ENCODE data around the gene ISCA2.

The ISCA2 gene

DNA sequence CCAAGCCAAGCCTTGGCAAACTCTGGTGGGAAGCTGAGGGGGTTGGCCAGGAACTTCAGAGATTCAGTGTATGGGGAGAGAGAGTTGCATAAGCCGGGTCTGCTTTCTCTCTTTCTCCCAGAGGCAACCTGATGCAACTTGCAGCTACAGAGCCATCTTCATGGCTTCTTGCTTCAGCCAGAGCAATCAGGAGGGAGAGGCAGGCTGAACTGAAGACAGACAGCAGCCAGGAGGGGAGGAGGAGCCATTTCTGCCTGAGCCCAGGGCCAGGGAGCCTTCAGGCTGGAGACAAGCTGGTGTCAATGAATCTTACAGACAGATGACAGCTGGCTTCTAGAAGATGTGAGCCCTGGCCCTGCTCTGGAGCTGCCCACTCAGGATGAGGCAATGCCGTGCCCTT lies 19.2 kb upstream of the ISCA2 start:
- H3K27ac ChIP-seq, result no peak overlapping the region

DNA sequence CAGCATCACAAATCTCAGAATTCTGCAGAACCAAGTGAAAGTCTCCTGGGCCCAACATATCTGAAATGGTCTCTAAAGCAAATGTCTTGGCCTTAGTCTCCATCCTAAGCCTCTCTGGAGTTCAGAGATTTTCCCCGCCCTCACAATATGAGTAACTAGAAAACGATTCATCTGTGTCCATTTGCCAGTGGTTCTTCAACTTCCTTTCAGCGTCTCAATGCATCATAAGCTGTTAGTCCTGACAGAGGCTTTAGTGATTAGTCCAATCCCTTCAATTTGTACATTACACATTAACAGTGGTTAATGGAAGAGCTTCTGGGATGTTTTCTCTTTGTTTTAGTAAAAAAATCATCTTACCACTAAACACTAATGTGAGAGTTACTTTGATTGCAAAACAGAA lies 17.9 kb upstream of the ISCA2 start:
- no peak for TF ChIP-seq ZFX (IDR thresholded peaks at IDR 0.05)
- TF ChIP-seq, protein P1, sequence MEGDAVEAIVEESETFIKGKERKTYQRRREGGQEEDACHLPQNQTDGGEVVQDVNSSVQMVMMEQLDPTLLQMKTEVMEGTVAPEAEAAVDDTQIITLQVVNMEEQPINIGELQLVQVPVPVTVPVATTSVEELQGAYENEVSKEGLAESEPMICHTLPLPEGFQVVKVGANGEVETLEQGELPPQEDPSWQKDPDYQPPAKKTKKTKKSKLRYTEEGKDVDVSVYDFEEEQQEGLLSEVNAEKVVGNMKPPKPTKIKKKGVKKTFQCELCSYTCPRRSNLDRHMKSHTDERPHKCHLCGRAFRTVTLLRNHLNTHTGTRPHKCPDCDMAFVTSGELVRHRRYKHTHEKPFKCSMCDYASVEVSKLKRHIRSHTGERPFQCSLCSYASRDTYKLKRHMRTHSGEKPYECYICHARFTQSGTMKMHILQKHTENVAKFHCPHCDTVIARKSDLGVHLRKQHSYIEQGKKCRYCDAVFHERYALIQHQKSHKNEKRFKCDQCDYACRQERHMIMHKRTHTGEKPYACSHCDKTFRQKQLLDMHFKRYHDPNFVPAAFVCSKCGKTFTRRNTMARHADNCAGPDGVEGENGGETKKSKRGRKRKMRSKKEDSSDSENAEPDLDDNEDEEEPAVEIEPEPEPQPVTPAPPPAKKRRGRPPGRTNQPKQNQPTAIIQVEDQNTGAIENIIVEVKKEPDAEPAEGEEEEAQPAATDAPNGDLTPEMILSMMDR (conservative IDR thresholded peaks at IDR 0.05), result no peak
- no peak overlapping the region for H3K27ac ChIP-seq

More for the DNA sequence above, 19.2 kb upstream of the ISCA2 start:
- TF ChIP-seq, protein P1 (conservative IDR thresholded peaks at IDR 0.05), result no peak
- TF ChIP-seq ZFX (IDR thresholded peaks at IDR 0.05), result no peak

DNA sequence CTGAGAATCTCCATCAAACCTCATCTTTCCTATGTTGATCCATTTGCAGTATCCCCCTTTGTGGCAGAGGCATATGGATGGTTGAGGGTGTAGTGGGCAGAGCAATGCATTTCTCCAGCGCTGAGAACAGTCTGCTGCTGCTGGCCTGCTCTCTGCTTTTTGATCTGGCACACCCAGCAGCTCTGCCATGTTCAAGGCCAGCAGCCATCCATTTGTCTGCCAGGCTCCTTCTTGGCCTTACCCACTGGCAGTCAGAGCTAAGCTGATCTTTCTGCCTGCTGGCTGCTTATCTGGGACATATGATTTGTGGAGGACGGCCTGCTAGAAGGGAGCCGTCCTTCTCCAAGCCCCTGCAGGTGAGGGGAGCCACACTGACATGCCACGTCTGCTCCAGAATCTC lies 17.5 kb upstream of the ISCA2 start:
- no peak overlapping the region for H3K27ac ChIP-seq
- TF ChIP-seq, protein P1 (conservative IDR thresholded peaks at IDR 0.05), result no peak
- TF ChIP-seq ZFX (IDR thresholded peaks at IDR 0.05), result no peak

DNA sequence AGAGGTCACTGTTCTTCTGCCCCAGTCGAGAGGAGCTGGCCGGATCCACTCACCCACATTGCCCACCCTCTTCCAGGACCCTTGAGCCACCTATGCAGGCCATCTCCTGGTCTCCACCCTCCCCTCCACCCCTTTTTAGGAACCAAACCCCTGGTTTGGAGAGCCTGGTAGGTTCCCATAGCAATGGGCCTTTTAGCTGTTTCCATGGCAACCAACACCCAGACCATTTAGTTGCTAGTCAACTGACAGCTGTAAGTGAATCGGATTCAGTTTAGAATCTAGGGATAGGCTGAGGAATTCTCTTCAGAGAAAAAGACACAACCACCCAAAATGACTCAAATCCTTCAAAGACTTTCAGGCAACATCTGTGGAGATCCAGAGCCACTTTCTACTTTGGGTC lies 17.0 kb upstream of the ISCA2 start:
- no peak for TF ChIP-seq ZFX (IDR thresholded peaks at IDR 0.05)
- TF ChIP-seq, protein P1 (conservative IDR thresholded peaks at IDR 0.05), result no peak
- H3K27ac ChIP-seq, result no peak overlapping the region

DNA sequence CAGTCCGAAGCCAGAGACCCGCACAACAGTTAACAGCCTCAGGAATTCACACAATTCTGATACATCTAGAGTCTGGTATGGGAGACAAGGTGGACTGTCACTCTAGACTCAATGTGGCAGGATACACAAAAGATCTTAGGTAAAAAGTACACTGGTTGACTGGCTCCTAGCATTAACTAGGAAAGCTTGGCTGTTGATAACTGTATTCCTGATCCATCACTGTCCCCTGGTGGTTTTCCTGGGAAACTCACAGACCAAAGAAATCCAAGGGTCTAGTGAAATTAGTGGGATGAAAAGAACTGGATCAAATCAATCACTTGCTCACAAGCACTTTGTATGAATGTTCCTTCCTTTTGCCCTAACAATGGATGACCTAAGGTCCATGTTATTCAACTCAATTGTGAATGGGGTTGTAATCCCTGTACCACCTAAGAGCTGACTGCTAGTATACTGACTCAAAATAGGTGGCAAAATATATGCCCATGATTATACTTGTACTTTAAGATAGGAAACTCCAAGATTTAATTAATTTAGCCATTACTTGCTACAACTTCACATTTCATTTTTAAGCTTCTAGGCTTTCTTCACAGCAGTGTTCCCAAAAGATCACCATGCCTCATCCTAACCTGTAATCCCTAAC lies 14.4 kb upstream of the ISCA2 start:
- H3K27ac ChIP-seq, result no peak overlapping the region
- no peak for TF ChIP-seq ZFX (IDR thresholded peaks at IDR 0.05)
- TF ChIP-seq, protein P1 (conservative IDR thresholded peaks at IDR 0.05), result peak; percentile 84

DNA sequence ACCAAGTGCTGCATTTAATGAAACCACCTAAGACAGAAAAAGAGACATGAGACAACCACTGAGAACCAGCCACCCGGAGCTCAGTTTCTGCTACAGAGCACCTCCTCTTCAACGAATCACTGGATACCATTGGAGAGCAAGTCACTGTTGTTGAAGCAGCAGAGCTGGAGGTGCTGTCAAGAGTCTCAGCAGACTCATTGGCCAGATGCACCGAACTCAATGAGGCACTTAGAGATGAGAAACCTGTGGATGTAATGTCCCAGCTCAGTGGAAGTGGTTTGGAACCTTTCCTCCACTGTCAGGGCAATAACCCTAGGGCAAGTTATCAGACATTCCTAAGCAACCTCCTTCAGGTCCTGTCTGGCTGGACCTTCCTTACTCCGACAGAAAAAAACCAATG lies 13.5 kb upstream of the ISCA2 start:
- no peak overlapping the region for H3K27ac ChIP-seq
- no peak for TF ChIP-seq ZFX (IDR thresholded peaks at IDR 0.05)

DNA sequence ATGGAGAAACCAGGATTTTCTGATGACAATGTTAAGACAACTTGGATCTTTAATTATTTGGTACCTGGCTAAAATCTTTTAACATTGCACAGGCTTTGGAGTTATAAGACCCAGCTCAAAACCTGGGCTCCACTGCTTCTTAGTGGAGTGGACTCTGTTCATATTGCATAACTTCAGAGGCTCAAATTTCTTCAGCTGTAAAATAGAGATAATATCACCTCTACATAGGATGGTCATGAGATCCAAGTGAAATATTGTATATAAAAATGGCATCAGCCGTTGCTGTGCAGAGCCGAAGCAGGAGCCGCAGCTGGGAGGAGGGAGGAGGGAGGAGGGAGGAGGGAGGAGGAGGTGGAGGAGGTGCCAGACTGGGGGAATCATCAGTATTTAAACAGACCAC lies 11.0 kb upstream of the ISCA2 start:
- TF ChIP-seq ZFX (IDR thresholded peaks at IDR 0.05), result no peak
- TF ChIP-seq, protein P1 (conservative IDR thresholded peaks at IDR 0.05), result no peak
- H3K27ac ChIP-seq, result no peak overlapping the region

DNA sequence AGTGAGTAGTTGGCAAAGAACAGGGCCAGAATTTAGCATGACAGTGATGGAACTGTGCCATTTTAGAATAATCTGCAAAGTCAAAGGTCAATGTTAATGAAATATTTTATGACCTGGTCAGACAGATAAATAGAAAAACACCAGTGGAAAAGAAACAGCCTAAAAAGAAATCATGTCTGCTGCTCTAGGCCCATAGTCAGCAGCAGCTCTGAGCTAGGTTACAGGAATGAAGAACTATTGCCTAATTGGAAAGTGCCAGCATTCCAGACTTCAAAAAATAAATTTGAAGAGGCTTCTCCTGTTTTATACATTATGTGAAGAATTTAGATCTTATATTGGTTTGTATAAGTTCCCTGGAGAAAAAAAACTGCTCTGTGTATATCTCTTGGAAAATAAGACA lies 10.2 kb upstream of the ISCA2 start:
- TF ChIP-seq, protein P1 (conservative IDR thresholded peaks at IDR 0.05), result no peak
- TF ChIP-seq ZFX (IDR thresholded peaks at IDR 0.05), result no peak
- H3K27ac ChIP-seq, result no peak overlapping the region

Data from C4-2B (cell line).